GM12878 (cell line): Measurements from ENCODE around the gene SURF6. TPM values are rescaled to one million over a fixed set of nuclear protein-coding genes. Genes with fewer than 3 reads are reported as not detected.

ENCODE experiments used
- ATAC-seq: fragments of 200-7000 bp; cut with Tn5 transposase; 3 replicates; pipeline ENCODE4 v1.9.1; 2020; ENCODE audit warnings: mild to moderate bottlenecking, moderate library complexity
- BruUV-seq: library from RNA; stranded (reverse); fragments of 400-500 nt; replicated peaks from 2 replicates; lab custom pipeline; 2021; lab: Mats Ljungman, UMichigan
- CTCF ChIA-PET: fragments of 300-600 bp; sonication (Branson Sonifier 250); formaldehyde crosslinking; extraction: SDS; loops from one replicate; lab custom pipeline; 2021; ENCODE audit warnings: inconsistent platforms; lab: Yijun Ruan, JAX
- POLR2A ChIA-PET: fragments of 350-600 bp; formaldehyde crosslinking; extraction: SDS; loops from one replicate; lab custom pipeline; 2021; ENCODE audit warnings: inconsistent platforms; lab: Charles Lee
- RAD21 ChIA-PET: fragments of 300-600 bp; sonication (Branson Sonifier 250); formaldehyde crosslinking; loops from one replicate; lab custom pipeline; 2023; ENCODE audit warnings: antibody characterized with exemption; ENCODE audit not compliant: unreplicated experiment; lab: Charles Lee
- SMC1A ChIA-PET: fragments of 300-600 bp; sonication (Branson Sonifier 250); formaldehyde crosslinking; loops from one replicate; lab custom pipeline; 2023; ENCODE audit not compliant: unreplicated experiment, uncharacterized antibody; lab: Charles Lee
- DNase-seq: peaks from one replicate; pipeline ENCODE4 v3.0.0-alpha.2; 2011; ENCODE audit warnings: low read depth, low spot score
- FAIRE-seq: peaks from 3 replicates; lab custom pipeline; 2011; peaks lifted over from hg19 to GRCh38; lab: Jason Lieb, UNC
- H2AFZ ChIP-seq: 2 replicates; pipeline ENCODE4 v1.6.0; 2011; ENCODE audit warnings: low read depth, low read length, control low read depth; ENCODE audit not compliant: control insufficient read depth
- H3K27ac ChIP-seq: 2 replicates; pipeline ENCODE4 v1.5.1; 2011; ENCODE audit warnings: control low read depth; ENCODE audit not compliant: control insufficient read depth, insufficient read depth
- H3K27me3 ChIP-seq, 2 experiments: replicated peaks in 1 of 2; 2 replicates each; pipeline versions ENCODE4 v1.6.0 to v1.6.1; 2011; ENCODE audit warnings: low read length in 1 of 2; ENCODE audit not compliant: control insufficient read depth in 2 of 2, insufficient read depth in 2 of 2
- H3K36me3 ChIP-seq, 2 experiments: 2 replicates each; pipeline ENCODE4 v1.5.1; 2011; ENCODE audit warnings: low read length in 1 of 2; ENCODE audit not compliant: control insufficient read depth in 2 of 2, insufficient read depth in 2 of 2
- H3K4me1 ChIP-seq: 2 replicates; pipeline ENCODE4 v1.6.1; 2011; ENCODE audit warnings: mild to moderate bottlenecking, low read length, moderate library complexity, mixed read lengths; ENCODE audit not compliant: control insufficient read depth, insufficient read depth
- H3K4me2 ChIP-seq: 2 replicates; pipeline ENCODE4 v1.6.0; 2011; ENCODE audit warnings: control low read depth; ENCODE audit not compliant: control insufficient read depth, insufficient read depth
- H3K4me3 ChIP-seq: fragments of 200-600 bp; sonication (generic); 2 replicates; pipeline ENCODE4 v1.5.1; 2016
- H3K79me2 ChIP-seq: 2 replicates; pipeline ENCODE4 v1.6.0; 2011; ENCODE audit warnings: low read length; ENCODE audit not compliant: control insufficient read depth, insufficient read depth
- H3K9ac ChIP-seq: 2 replicates; pipeline ENCODE4 v1.8.0; 2011; ENCODE audit warnings: low read length, control low read depth, mixed read lengths; ENCODE audit not compliant: control insufficient read depth, insufficient read depth
- H3K9me3 ChIP-seq: replicated peaks from 3 replicates; pipeline ENCODE4 v1.5.1; 2011; ENCODE audit warnings: mild to moderate bottlenecking, low read length; ENCODE audit not compliant: control insufficient read depth, insufficient read depth
- H4K20me1 ChIP-seq: 2 replicates; pipeline ENCODE4 v1.6.0; 2011; ENCODE audit not compliant: control insufficient read depth, insufficient read depth
- CBFB ChIP-seq: IDR thresholded peaks from 2 replicates; pipeline ENCODE4 v1.6.1; 2016; ENCODE audit warnings: antibody characterized with exemption, low read depth
- HCFC1 ChIP-seq: fragments of 150-350 bp; IDR thresholded peaks from 2 replicates; pipeline ENCODE4 v1.6.1; 2014; ENCODE audit warnings: low read length
- IRF4 ChIP-seq: IDR thresholded peaks from 2 replicates; pipeline ENCODE4 v1.6.1; 2011; ENCODE audit warnings: low read depth, low read length
- POU2F2 ChIP-seq: IDR thresholded peaks from 3 replicates; pipeline ENCODE4 v1.6.1; 2011; ENCODE audit warnings: low read depth, mild to moderate bottlenecking, low read length, borderline replicate concordance
- PRDM15 ChIP-seq: fragments of 450-650 bp; formaldehyde crosslinking; IDR thresholded peaks from 2 replicates; pipeline ENCODE4 v1.4.0; 2020; ENCODE audit warnings: mild to moderate bottlenecking, moderate library complexity
- RELA ChIP-seq: fragments of 450-650 bp; IDR thresholded peaks from 2 replicates; pipeline ENCODE4 v1.8.0; 2014; ENCODE audit warnings: borderline replicate concordance; ENCODE audit not compliant: partially characterized antibody
- SMARCA5 ChIP-seq: fragments of 450-650 bp; IDR thresholded peaks from 2 replicates; pipeline ENCODE4 v1.6.1; 2017; ENCODE audit warnings: mild to moderate bottlenecking
- SUZ12 ChIP-seq: fragments of 200-600 bp; sonication (generic); IDR thresholded peaks from one replicate; pipeline ENCODE4 v1.6.1; 2018; ENCODE audit warnings: antibody characterized with exemption, mild to moderate bottlenecking; ENCODE audit not compliant: unreplicated experiment
- USF1 ChIP-seq: IDR thresholded peaks from 2 replicates; pipeline ENCODE4 v1.6.1; 2011; ENCODE audit warnings: borderline replicate concordance, low read depth, mild to moderate bottlenecking, moderate library complexity, mixed read lengths, low read length; ENCODE audit not compliant: insufficient read depth; ENCODE audit errors: extremely low read length
- USF2 ChIP-seq: IDR thresholded peaks from 2 replicates; pipeline ENCODE4 v1.6.1; 2011; ENCODE audit warnings: low read depth, low read length, improper control_type of control experiment, borderline replicate concordance
- WGBS: methylation state at CpG from one replicate; pipeline ENCODE4 v1.1.6; 2016; ENCODE audit warnings: low lambda C conversion rate; ENCODE audit not compliant: insufficient replicate concordance, insufficient coverage; ENCODE audit errors: missing lambda C conversion rate; 5-methylcytosine and 5-hydroxymethylcytosine counted together
- in situ Hi-C: fragments of 300-500 bp; cut with MboI; formaldehyde crosslinking; loops from 9 replicates; pipeline ENCODE4 v1.14.3; 2018; ENCODE audit warnings: mixed read lengths
- intact Hi-C: fragments of 100-400 bp; cut with micrococcal nuclease; formaldehyde crosslinking; loops from one replicate; pipeline ENCODE4 v1.14.2; 2022; ENCODE audit not compliant: unreplicated experiment
- polyA plus RNA-seq, 11 experiments: library from polyadenylated mRNA; depleted of rRNA in 4 of 11; unstranded in 6 of 11; stranded (reverse) in 5 of 11; fragments of >200 nt; fragmentation: Nextera tagmentation in 4 of 11; fragmentation: Illumina TruSeq in 1 of 11; extraction: Ambion mirVana in 4 of 11; extraction: Trizol in 1 of 11; gene quantifications; 1 replicate in 1 of 11; 2 replicates in 10 of 11; pipeline versions ENCODE4 v1.2.1 to v1.2.3, GENCODE V29; 2011 to 2016; ENCODE audit warnings: inconsistent platforms in 2 of 11, missing spikeins in 2 of 11, low read depth in 1 of 11
- total RNA-seq, 4 experiments: library from RNA; depleted of rRNA in 3 of 4; stranded (reverse); fragments of >200 nt in 3 of 4; fragmentation: Illumina TruSeq in 1 of 4; extraction: Trizol in 1 of 4; gene quantifications; 2 replicates each; pipeline versions ENCODE4 v1.2.1 to v1.2.3, GENCODE V29; 2013 to 2021
- TF ChIP-seq, protein P1 (sequence below): fragments of 450-650 bp; IDR thresholded peaks from 2 replicates; pipeline ENCODE4 v1.6.1; 2017; ENCODE audit warnings: mild to moderate bottlenecking, low read depth, inconsistent platforms; ENCODE audit not compliant: poor library complexity, severe bottlenecking
- TF ChIP-seq, protein P2 (sequence below): fragments of 450-650 bp; IDR thresholded peaks from 2 replicates; pipeline ENCODE4 v1.6.1; 2014; ENCODE audit warnings: mild to moderate bottlenecking
- TF ChIP-seq, protein P3 (sequence below): fragments of 450-650 bp; IDR thresholded peaks from 2 replicates; pipeline ENCODE4 v1.6.1; 2017; ENCODE audit warnings: mild to moderate bottlenecking

Gene SURF6
- total and polyA plus RNA-seq, 10 of the 15 experiments (the other 5 are each of a cell fraction or from before 2014, with no cell fraction given), result 2.2 to 27.2 (median 15.1) TPM

- peaks cover 4% of the 10 kb centered on the region; the same call in 1 of the 3 replicates for H3K9me3 ChIP-seq
- no peak for DNase-seq
- no peaks in the 10 kb centered on the region for H3K79me2 ChIP-seq
- no peak overlapping the region for H3K27ac ChIP-seq
- H3K4me1 ChIP-seq, result no peaks in the 10 kb centered on the region
- no peak overlapping the region for H3K4me2 ChIP-seq
- no peaks in the 10 kb centered on the region for H3K27me3 ChIP-seq
- 83% methylated on average over 2 of the region's 2 CpGs for WGBS
- SMC1A ChIA-PET, result no interaction called here
- no TSS peak for BruUV-seq
- no peaks in the 10 kb centered on the region for H3K36me3 ChIP-seq
- RAD21 ChIA-PET, result no interaction called here
- FAIRE-seq, result no peak
- H4K20me1 ChIP-seq, result no peaks in the 10 kb centered on the region
- H2AFZ ChIP-seq, result no peak overlapping the region
- H3K9ac ChIP-seq, result no peak overlapping the region
- H3K4me3 ChIP-seq, result no peak overlapping the region
- no peak for ATAC-seq
- POLR2A ChIA-PET, result no interaction called here
- intact Hi-C loops, result no loop called here
- CTCF ChIA-PET, result interaction anchor here (0.7 kb wide), 1 partner anchor 1332 kb away, joined by 3 read pairs; no protein-coding TSS in a partner anchor
- in situ Hi-C loops, result no loop called here
- TF ChIP-seq RELA, result no peak
- TF ChIP-seq SMARCA5, result no peak
- TF ChIP-seq, protein P1, sequence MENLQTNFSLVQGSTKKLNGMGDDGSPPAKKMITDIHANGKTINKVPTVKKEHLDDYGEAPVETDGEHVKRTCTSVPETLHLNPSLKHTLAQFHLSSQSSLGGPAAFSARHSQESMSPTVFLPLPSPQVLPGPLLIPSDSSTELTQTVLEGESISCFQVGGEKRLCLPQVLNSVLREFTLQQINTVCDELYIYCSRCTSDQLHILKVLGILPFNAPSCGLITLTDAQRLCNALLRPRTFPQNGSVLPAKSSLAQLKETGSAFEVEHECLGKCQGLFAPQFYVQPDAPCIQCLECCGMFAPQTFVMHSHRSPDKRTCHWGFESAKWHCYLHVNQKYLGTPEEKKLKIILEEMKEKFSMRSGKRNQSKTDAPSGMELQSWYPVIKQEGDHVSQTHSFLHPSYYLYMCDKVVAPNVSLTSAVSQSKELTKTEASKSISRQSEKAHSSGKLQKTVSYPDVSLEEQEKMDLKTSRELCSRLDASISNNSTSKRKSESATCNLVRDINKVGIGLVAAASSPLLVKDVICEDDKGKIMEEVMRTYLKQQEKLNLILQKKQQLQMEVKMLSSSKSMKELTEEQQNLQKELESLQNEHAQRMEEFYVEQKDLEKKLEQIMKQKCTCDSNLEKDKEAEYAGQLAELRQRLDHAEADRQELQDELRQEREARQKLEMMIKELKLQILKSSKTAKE, result no peak
- TF ChIP-seq USF1, result no peak
- no peak for TF ChIP-seq POU2F2
- no peak for TF ChIP-seq SUZ12
- TF ChIP-seq IRF4, result no peak
- TF ChIP-seq USF2, result no peak
- TF ChIP-seq CBFB, result no peak
- no peak for TF ChIP-seq HCFC1
- TF ChIP-seq PRDM15 (CRISPR knock-in tag), result no peak
- TF ChIP-seq, protein P2, sequence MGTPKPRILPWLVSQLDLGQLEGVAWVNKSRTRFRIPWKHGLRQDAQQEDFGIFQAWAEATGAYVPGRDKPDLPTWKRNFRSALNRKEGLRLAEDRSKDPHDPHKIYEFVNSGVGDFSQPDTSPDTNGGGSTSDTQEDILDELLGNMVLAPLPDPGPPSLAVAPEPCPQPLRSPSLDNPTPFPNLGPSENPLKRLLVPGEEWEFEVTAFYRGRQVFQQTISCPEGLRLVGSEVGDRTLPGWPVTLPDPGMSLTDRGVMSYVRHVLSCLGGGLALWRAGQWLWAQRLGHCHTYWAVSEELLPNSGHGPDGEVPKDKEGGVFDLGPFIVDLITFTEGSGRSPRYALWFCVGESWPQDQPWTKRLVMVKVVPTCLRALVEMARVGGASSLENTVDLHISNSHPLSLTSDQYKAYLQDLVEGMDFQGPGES, result no peak
- TF ChIP-seq, protein P3, sequence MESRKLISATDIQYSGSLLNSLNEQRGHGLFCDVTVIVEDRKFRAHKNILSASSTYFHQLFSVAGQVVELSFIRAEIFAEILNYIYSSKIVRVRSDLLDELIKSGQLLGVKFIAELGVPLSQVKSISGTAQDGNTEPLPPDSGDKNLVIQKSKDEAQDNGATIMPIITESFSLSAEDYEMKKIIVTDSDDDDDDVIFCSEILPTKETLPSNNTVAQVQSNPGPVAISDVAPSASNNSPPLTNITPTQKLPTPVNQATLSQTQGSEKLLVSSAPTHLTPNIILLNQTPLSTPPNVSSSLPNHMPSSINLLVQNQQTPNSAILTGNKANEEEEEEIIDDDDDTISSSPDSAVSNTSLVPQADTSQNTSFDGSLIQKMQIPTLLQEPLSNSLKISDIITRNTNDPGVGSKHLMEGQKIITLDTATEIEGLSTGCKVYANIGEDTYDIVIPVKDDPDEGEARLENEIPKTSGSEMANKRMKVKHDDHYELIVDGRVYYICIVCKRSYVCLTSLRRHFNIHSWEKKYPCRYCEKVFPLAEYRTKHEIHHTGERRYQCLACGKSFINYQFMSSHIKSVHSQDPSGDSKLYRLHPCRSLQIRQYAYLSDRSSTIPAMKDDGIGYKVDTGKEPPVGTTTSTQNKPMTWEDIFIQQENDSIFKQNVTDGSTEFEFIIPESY, result no peak
Measured at GRCh38 chr9:133290751-133291302, 45.2 kb downstream of the SURF6 start.
